Upper lobe of left lung (tissue), 4 donors: Measurements from ENCODE around the gene DMD.

Experiments used
- POLR2AphosphoS5 ChIP-seq, 2 donors: sonication (generic); formaldehyde crosslinking; IDR thresholded peaks; one replicate each; pipeline ENCODE4 v1.5.1; 2017; ENCODE audit warnings: antibody characterized with exemption in 2 of 2
- TF ChIP-seq, protein P1 (sequence below), 6 experiments: fragments of 450-650 bp in 4 of 6; fragments of 200-600 bp in 2 of 6; sonication (generic) in 2 of 6; IDR thresholded peaks; one replicate each; pipeline ENCODE4 v1.5.1; 2016 to 2019; ENCODE audit warnings: antibody characterized with exemption in 6 of 6

DNA sequence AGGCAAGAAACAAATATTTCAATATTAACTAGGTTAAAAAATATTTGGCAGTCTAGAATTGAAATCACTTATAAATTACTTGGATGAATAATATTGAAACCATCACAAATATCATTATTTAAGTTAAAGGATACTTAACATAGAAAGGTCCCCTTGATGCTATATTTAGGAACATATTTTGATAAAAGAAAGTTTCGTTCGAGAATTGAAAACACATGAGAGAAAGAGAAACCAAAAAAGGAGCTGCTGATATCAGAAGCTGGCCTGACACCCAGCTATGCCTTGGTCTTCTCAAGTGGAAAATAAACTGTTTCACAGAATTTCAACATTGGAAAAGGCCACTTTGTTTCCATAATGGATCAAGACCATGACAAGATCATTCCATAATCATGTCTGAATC lies 762.4 kb downstream of the DMD start:
- no peak for TF ChIP-seq POLR2AphosphoS5 (IDR thresholded peaks at IDR 0.05)
- TF ChIP-seq, protein P1, sequence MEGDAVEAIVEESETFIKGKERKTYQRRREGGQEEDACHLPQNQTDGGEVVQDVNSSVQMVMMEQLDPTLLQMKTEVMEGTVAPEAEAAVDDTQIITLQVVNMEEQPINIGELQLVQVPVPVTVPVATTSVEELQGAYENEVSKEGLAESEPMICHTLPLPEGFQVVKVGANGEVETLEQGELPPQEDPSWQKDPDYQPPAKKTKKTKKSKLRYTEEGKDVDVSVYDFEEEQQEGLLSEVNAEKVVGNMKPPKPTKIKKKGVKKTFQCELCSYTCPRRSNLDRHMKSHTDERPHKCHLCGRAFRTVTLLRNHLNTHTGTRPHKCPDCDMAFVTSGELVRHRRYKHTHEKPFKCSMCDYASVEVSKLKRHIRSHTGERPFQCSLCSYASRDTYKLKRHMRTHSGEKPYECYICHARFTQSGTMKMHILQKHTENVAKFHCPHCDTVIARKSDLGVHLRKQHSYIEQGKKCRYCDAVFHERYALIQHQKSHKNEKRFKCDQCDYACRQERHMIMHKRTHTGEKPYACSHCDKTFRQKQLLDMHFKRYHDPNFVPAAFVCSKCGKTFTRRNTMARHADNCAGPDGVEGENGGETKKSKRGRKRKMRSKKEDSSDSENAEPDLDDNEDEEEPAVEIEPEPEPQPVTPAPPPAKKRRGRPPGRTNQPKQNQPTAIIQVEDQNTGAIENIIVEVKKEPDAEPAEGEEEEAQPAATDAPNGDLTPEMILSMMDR (IDR thresholded peaks at IDR 0.05) = no peak
